CD4-positive, alpha-beta T cell treated with Interleukin-2 at 100 ng/mL for 4 hours (primary cell): ENCODE data around the gene SIRT6.
"Not testable (repeated sequence)": the region's sequence is repeated elsewhere in the genome, so short reads cannot be mapped to it uniquely, and the experiment has no call there.

Experiments used
- DNase-seq: peaks from one replicate; pipeline ENCODE4 v3.0.0-alpha.2; 2020; ENCODE audit warnings: low spot score

Gene SIRT6

GRCh38 chr19:4199699-4200293, 17.4 kb upstream of the SIRT6 start:
- no peak for DNase-seq

- no peak for DNase-seq
These were observed 16.2 kb upstream of the SIRT6 start for GRCh38 chr19:4198467-4199126.

DNA sequence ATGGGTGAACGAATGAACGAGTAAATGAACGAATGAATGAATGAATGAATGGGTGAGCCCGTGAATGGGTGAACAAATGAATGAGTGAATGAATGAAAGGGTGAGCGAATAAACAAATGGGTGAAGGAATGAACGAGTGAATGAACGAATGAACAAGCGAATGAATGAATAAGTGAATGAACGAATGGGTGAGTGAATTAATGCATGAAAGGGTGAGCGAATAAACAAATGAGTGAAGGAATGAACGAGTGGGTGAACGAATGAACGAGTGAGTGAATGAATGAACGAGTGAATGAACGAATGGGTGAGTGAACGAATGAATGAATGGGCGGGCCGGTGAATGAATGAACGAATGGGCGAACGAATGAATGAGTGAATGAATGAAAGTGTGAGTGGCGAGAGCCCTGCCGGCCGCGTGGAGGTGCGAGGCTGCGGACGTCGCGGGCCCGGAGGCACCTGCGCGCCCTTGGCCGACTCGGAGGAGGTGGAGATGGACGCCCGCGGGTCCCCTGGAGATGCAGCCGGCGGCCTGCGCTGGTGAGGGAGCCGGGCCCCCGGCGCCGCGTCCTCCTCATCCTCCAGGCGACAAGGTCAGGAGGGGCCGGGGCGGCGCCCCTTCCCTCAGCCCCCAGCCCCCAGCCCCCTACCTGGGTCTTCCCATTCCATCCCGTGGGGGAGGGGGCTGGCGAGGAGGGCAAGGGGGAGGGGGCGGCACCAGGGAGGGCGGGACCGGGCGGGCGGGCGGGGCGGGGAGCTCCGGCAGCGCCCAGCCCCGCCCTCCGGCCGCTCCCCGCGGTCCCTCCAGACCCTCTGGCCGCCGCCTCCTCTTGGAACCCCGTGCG, 15.5 kb upstream of the SIRT6 start:
- DNase-seq, result no peak

- no peak for DNase-seq
These were observed 14.9 kb upstream of the SIRT6 start for GRCh38 chr19:4197228-4197624.

DNA sequence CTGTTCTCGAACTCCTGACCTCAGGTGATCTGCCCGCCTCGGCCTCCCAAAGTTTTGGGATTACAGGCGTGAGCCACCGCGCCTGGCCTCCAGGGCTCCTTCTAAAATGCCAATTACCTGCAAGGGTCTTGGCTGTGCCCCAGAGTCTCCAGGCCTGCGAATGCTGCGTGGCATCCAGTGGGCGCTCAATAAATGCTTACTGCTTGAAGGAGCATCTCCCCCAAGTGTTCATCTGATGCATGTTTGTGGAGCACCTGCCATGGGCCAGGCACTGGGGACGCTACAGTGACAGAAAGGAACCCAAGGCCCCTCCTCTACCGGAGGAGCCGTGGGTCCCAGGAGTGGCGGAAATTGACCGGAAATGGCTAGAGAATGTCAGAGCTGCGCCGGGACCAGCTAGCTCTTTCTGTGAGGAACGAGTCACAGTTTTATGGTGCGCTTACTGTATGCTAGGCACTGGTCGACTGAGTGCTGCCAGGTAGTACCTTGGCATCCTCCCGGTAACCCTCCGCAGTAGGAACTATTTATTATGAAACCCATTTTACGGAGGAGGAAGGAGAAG, 14.3 kb upstream of the SIRT6 start:
- no peak for DNase-seq

- DNase-seq, result no peak
These were observed 13.6 kb upstream of the SIRT6 start for GRCh38 chr19:4196009-4196408.

- no peak for DNase-seq
These were observed 12.0 kb upstream of the SIRT6 start for GRCh38 chr19:4194353-4194752.

- not testable (repeated sequence) for DNase-seq
These were observed 10.2 kb upstream of the SIRT6 start for GRCh38 chr19:4192537-4192936.

DNA sequence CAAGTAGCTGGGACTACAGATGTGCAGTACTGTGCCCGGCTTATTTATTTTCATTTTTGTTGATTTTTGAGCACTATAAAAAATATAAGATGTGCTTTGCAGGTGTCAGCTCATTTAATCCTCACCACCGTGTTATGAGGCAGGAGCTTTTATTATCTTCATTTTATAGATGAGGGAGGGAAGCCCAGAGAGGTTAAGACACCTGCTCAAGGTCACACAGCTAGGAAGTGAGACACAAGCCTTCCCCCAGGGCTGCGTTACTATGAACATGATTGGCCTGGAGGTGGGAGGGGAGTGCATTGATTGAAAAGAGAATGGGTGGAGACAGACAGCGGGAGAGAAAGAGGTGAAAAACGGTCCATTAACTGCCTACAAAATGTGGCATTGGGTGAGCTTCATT, 7.3 kb upstream of the SIRT6 start:
- DNase-seq, result no peak

- no peak for DNase-seq
These were observed 5.2 kb upstream of the SIRT6 start for GRCh38 chr19:4187313-4188122.

DNA sequence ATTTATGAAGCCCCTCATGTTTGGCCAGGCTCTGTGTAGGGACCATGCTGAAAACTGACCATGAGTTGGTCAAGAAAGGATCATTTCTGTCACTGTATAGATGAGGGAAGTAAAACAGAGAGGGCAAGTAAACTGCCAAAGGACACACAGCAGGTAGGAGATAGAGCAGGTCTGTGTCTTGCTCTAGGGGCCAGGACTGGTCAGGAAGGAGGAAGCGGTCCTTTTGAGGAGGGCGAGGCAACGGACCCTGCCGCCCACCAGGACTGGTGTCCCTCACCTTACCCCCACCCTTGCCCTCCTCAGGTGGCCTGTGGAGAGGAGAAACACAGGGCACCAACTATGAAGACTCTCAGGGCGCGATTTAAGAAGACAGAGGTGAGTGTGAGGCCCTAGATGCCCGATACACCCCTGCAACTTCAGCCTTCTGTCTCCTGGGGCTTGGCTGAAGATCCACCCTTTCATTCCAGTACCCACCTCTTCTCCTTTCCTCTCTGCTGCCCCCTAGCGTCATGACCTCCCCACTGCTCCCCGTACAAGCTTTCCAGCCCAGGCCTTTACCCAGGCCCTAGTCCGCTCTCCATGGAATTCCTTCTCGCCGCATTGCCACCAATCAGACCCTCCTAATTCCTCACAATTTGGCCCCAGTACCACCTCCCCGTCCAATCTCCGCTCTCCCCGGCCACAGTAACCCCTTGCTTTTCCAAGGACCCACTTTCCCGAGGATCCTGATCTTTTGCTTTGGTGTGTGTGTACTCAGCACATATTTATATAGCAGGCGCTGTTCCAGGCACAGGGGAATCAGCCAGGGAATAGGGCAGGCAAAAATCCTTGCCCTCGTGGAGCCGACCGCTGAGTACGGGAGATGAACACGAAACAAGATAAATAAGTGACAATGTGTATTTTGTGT, 4.0 kb upstream of the SIRT6 start:
- peak; percentile 78 for DNase-seq

- no peak for DNase-seq
These were observed 3.2 kb upstream of the SIRT6 start for GRCh38 chr19:4185413-4186086.

GRCh38 chr19:4184718-4185352, 2.5 kb upstream of the SIRT6 start:
- DNase-seq, result no peak

DNA sequence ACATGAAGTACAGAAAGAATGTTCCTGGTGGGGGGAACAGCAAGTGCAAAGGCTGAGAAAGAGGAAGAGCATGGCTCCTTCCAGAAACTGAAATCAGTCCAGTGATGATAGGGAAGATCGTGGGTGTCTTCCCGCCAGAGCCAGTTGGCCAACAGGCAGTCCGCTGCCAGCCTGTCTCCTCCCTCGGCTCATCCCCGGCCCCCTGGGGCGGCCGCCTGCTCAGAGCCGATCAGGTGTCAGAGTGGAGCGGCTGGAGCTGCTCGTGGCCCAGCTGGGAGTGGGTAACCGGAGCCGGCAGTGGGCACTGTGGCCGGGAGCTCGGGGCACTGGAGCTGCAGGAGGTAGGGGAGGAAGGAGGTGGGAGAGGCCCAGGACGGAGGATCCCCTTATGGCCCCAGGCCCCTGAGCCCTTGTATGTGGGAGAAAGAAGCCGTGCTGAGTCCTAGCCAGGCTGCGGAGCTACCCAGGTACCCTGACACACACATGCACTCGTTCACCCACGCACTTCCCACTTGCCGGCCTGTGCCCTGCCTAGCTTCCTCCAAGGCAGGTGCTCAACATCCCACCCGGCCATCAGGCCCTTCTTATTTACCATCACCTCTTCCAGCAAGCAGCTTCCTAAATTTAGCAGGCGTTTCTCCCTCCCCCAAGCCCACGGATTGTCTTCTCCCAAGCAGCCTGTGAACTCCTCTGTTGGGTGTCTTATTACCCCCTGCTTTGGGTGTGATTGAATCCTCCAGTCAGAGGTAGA, 1.8 kb upstream of the SIRT6 start:
- DNase-seq, result no peak

DNA sequence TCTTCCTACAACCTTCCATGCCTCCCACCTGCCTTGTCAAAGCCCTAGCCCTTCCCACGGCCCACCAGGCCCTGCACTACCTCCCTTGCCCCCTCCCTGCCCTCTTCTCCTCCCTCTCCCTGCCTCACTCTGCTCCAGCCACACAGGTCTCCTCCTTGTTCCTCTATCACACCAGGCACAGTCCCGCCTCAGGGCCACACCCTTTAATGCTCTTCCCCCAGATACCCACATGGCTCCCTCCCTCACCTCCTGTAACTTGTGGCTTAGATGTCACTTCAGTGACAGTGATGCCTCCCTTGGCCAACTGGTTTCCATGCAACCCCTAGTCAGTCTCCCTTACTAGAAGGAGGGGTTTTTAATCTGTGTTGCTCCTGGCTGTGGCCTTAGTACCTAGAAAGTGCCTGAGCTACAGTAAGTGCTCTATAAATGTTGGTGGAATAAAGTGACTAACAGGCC, 1.3 kb downstream of the SIRT6 start:
- DNase-seq, result no peak

- DNase-seq, result no peak
These were observed 3.4 kb downstream of the SIRT6 start for GRCh38 chr19:4178990-4179389.

GRCh38 chr19:4177146-4177545, 5.2 kb downstream of the SIRT6 start:
- no peak for DNase-seq

- no peak for DNase-seq
These were observed 6.8 kb downstream of the SIRT6 start for GRCh38 chr19:4175669-4175931.

DNA sequence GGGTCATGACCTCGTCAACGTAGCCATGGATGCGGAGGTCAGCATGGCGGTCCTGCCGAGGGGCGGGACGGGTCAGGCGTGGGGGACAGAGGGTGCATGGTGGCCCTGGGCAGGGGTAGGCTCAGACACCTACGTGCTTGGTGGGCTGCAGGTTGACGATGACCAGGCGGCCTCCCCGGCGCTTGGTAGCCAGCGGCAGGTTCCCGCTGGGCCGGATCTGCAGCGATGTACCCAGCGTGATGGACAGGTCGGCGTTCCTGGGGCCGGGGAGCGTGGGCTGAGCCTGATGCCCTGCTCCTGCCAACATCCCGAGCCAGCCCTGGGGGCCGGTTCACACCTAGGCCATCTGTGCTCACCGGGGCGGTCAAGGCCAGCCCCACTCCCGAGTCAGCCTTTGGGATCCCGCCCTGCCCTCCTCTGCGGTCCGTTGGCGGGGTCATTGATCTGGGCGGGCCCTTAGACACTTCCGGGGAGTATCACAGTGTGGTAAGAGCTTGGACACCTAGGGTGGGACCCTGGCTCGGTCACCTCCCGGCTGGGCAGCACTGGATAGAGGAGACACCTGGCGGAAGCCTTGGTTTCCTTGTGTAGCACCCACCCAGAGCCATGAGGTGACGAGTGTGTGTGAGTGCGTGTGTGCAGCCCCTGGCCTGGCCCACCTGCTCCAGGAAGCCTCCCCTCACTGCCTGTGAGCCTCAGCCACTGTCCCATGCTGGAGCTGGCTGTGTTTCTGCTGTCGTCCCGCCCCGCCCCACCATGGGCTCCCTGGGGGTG, 7.3 kb downstream of the SIRT6 start:
- no peak for DNase-seq
